ENCODE results near the gene THSD4. TPM values are rescaled to one million over a fixed set of nuclear protein-coding genes. Genes with fewer than 3 reads are reported as not detected.

Gene THSD4
- total and polyA plus RNA-seq, 9 of the 15 experiments (the other 6 are each of a cell fraction or from before 2014, with no cell fraction given), result 0.04 TPM; not detected in 5

DNA sequence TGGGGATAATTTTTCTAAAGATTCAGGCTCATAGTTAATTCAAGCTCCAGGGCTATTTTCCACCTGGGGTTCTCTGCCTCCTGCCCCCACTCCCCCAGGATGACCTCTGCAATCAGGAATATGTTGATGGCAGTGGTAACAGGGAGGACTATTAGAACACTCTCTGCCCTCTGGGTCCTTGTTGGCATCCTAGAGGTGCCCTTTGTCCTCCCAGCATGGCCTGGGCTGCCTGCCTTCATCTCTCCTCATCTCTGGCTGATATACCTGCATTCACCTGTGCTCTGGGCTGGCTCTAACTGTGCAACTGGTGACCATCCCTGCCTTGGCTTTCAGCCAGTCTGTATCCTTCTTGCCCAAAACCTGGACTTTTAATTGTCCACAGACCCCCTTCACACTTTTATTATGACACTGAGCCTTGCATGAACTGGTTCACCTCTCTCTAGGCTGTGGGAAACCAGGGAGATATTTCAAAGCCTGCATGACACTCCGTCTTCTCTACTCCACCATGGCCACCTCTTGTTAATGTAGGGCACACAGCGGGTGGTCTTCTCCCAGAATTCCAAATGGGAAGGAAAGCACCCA is 199.8 kb downstream of the THSD4 start:
- WGBS (ENCODE audit: insufficient coverage, low coverage, missing lambda C conversion rate), result 0% methylated on average over 2 of the region's 2 CpGs
- Histone ChIP-seq H3K9me1 (ENCODE audit: control insufficient read depth, insufficient read depth, low read length) (no peaks in the 10 kb centered on the region), H3K4me3 (no peak overlapping the region), H3K79me2 (ENCODE audit: control insufficient read depth, insufficient read depth, low read length) (no peaks in the 10 kb centered on the region), H3K9ac (ENCODE audit: insufficient read depth in 1 of 2, low read depth in 2 of 2, low read length in 2 of 2) (no peak overlapping the region), H3K4me2 (ENCODE audit: insufficient read depth, low read length) (no peak overlapping the region), H3K9me3 (replicated peaks; ENCODE audit: control insufficient read depth, insufficient read depth, low read depth, low read length) (no peaks in the 10 kb centered on the region), H3K4me1 (replicated peaks in 1 of 2; ENCODE audit: control insufficient read depth in 2 of 2, insufficient read depth in 2 of 2, low read length in 2 of 2) (no peaks in the 10 kb centered on the region), H3K27me3 (ENCODE audit: control insufficient read depth in 2 of 2, insufficient read depth in 2 of 2, low read length in 2 of 2) (no peaks in the 10 kb centered on the region), H4K20me1 (replicated peaks; ENCODE audit: control insufficient read depth, insufficient read depth, low read length) (no peaks in the 10 kb centered on the region), H3K36me3 (ENCODE audit: control insufficient read depth, insufficient read depth, low read length) (no peaks in the 10 kb centered on the region), H2AFZ (ENCODE audit: low read depth, low read length) (no peak overlapping the region), H3K27ac (ENCODE audit: extremely low read depth, low read depth, low read length) (no peak overlapping the region)
- intact Hi-C loops (cut with micrococcal nuclease), result no loop called here
- BruUV-seq (replicated peaks), result no TSS peak
- in situ Hi-C loops (cut with MboI), result no loop called here
- TF ChIP-seq PTRF (tag; IDR thresholded peaks at IDR 0.05), result no peak
- TF ChIP-seq, protein P1, sequence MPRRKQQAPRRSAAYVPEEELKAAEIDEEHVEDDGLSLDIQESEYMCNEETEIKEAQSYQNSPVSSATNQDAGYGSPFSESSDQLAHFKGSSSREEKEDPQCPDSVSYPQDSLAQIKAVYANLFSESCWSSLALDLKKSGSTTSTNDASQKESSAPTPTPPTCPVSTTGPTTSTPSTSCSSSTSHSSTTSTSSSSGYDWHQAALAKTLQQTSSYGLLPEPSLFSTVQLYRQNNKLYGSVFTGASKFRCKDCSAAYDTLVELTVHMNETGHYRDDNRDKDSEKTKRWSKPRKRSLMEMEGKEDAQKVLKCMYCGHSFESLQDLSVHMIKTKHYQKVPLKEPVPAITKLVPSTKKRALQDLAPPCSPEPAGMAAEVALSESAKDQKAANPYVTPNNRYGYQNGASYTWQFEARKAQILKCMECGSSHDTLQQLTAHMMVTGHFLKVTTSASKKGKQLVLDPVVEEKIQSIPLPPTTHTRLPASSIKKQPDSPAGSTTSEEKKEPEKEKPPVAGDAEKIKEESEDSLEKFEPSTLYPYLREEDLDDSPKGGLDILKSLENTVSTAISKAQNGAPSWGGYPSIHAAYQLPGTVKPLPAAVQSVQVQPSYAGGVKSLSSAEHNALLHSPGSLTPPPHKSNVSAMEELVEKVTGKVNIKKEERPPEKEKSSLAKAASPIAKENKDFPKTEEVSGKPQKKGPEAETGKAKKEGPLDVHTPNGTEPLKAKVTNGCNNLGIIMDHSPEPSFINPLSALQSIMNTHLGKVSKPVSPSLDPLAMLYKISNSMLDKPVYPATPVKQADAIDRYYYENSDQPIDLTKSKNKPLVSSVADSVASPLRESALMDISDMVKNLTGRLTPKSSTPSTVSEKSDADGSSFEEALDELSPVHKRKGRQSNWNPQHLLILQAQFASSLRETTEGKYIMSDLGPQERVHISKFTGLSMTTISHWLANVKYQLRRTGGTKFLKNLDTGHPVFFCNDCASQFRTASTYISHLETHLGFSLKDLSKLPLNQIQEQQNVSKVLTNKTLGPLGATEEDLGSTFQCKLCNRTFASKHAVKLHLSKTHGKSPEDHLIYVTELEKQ (CRISPR knock-in tag; IDR thresholded peaks at IDR 0.05), result no peak
- no peak for TF ChIP-seq SMARCA4 (IDR thresholded peaks at IDR 0.05)
- no peak for TF ChIP-seq NR4A1 (CRISPR knock-in tag; IDR thresholded peaks at IDR 0.05)
- no peak for TF ChIP-seq NR4A1 (tag; IDR thresholded peaks at IDR 0.05)
- no peak for TF ChIP-seq RAD51 (IDR thresholded peaks at IDR 0.05; ENCODE audit: borderline replicate concordance, low read depth)
- ChIA-PET CTCF (ENCODE audit: low intra/inter-chr PET ratio) (no interaction called here), POLR2A (no interaction called here)
- DNase-seq (ENCODE audit: extremely low read depth in 1 of 4, low spot score in 3 of 4), result no peak
- ATAC-seq, result no peak
- no peak for FAIRE-seq
